Right lobe of liver (tissue), 6 donors: Measurements from ENCODE around the gene MCAT. TPM values are rescaled to one million over a fixed set of nuclear protein-coding genes. Genes with fewer than 3 reads are reported as not detected.

ENCODE experiments used
- ATAC-seq, 4 donors: fragments of 200-7000 bp; cut with Tn5 transposase; one replicate each; pipeline ENCODE4 v1.9.1; 2020; ENCODE audit warnings: mild to moderate bottlenecking in 4 of 4, moderate library complexity in 4 of 4
- DNase-seq, 3 donors: peaks; one replicate each; pipeline ENCODE4 v3.0.0-alpha.2; 2020
- H3K27ac ChIP-seq, 3 donors: fragments of 200-600 bp; one replicate each; pipeline ENCODE4 v1.8.0; 2022
- H3K27me3 ChIP-seq, 2 donors: fragments of 200-600 bp; one replicate each; pipeline ENCODE4 v1.8.0; 2022
- H3K36me3 ChIP-seq, 4 donors: fragments of 200-600 bp; sonication (generic) in 1 of 4; one replicate each; pipeline versions ENCODE4 v1.5.1 to v1.8.0; 2017 to 2022; ENCODE audit warnings: control low read depth in 1 of 4
- H3K4me1 ChIP-seq, 4 donors: fragments of 200-600 bp; sonication (generic) in 1 of 4; one replicate each; pipeline versions ENCODE4 v1.5.1 to v1.8.0; 2017 to 2022; ENCODE audit warnings: control low read depth in 1 of 4
- H3K4me3 ChIP-seq, 3 donors: fragments of 200-600 bp; one replicate each; pipeline ENCODE4 v1.8.0; 2022
- H3K9me3 ChIP-seq, 4 donors: fragments of 200-600 bp; sonication (generic) in 1 of 4; one replicate each; pipeline versions ENCODE4 v1.5.1 to v1.8.0; 2017 to 2022; ENCODE audit warnings: control low read depth in 1 of 4
- POLR2A ChIP-seq: fragments of 450-650 bp; IDR thresholded peaks from one replicate; pipeline ENCODE4 v1.6.1; 2017; ENCODE audit warnings: antibody characterized with exemption, mild to moderate bottlenecking
- WGBS: methylation state at CpG from one replicate; pipeline ENCODE4 v1.1.6; 2018; ENCODE audit warnings: low coverage, low lambda C conversion rate; ENCODE audit not compliant: insufficient coverage; ENCODE audit errors: missing lambda C conversion rate; 5-methylcytosine and 5-hydroxymethylcytosine counted together
- intact Hi-C, 2 donors: fragments of 100-400 bp; cut with DNase I; formaldehyde crosslinking; loops; one replicate each; pipeline versions ENCODE4 v1.11.2 to v1.14.1; 2022
- total RNA-seq, 6 experiments: library from RNA; depleted of rRNA in 2 of 6; stranded (reverse); fragments of >200 nt in 2 of 6; fragmentation: NEBNext Ultra II Directional in 3 of 6; extraction: Animal tissue kit (Norgen Biotek cat#: 25700) in 3 of 6; gene quantifications; one replicate each; pipeline versions ENCODE4 v1.1.0 to v1.2.4, GENCODE V29; 2016 to 2023
- TF ChIP-seq, protein P1 (sequence below), 4 donors: fragments of 200-600 bp in 3 of 4; fragments of 450-650 bp in 1 of 4; IDR thresholded peaks; one replicate each; pipeline versions ENCODE4 v1.5.1 to v1.8.0; 2016 to 2022; ENCODE audit warnings: antibody characterized with exemption in 4 of 4, mild to moderate bottlenecking in 2 of 4
- donor health status: DM: no; HTN: yes; CAD: no.
- donor health status: DM: no; HTN: no; CAD: no.
- donor health status: DM: no; HTN: no; CAD: no.
- donor health status: DM: no; HTN: yes; CAD: no.
- donor health status: DM: no; HTN: yes; CAD: no.

MCAT gene
- total RNA-seq, 6 experiments from 2014 or later: 8.8 to 22.3 (median 11.4) TPM

DNA sequence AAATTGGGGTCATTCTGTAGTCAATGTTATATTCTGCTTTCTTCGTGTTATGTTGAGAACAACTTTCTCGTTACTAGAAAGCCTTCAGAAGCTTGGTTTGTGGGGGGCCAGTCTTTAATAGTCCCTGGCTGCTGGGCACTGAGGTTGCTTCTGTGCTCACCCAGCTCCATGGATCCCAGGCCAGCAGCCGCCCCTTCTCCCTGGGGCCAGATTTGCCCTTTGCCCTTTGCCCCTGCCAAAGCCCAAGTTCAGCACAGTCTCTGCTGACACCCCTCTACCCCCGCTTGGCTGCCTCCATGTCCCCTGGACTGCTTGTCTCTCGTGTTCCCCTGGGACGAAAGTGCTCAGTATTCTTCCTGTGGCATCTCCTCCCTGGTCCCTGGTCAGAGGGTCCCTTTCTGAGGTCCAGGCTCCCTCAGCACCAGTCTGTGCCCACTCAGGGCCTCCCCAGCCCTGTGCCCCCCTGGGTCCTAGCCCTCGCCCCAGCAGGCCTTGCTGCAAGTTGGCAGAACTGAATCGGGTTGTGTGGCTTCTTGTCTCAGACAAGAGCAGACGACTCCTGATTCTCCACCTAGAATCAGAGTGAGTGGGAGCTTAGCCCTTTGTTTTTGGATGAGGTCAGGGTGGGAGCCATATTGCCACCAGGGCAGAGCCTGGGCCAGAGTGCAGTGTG lies 14.8 kb upstream of the MCAT start:
- Histone ChIP-seq H3K36me3 (no peaks in the 10 kb centered on the region), H3K4me3 (no peak overlapping the region), H3K27me3 (no peaks in the 10 kb centered on the region), H3K27ac (no peak overlapping the region), H3K9me3 (no peaks in the 10 kb centered on the region), H3K4me1 (no peaks in the 10 kb centered on the region)
- TF ChIP-seq, protein P1, sequence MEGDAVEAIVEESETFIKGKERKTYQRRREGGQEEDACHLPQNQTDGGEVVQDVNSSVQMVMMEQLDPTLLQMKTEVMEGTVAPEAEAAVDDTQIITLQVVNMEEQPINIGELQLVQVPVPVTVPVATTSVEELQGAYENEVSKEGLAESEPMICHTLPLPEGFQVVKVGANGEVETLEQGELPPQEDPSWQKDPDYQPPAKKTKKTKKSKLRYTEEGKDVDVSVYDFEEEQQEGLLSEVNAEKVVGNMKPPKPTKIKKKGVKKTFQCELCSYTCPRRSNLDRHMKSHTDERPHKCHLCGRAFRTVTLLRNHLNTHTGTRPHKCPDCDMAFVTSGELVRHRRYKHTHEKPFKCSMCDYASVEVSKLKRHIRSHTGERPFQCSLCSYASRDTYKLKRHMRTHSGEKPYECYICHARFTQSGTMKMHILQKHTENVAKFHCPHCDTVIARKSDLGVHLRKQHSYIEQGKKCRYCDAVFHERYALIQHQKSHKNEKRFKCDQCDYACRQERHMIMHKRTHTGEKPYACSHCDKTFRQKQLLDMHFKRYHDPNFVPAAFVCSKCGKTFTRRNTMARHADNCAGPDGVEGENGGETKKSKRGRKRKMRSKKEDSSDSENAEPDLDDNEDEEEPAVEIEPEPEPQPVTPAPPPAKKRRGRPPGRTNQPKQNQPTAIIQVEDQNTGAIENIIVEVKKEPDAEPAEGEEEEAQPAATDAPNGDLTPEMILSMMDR (IDR thresholded peaks at IDR 0.05): no peak
- no peak for TF ChIP-seq POLR2A
- no peak for DNase-seq
- intact Hi-C loops: no loop called here
- 64% methylated on average over 7 of the region's 9 CpGs for WGBS
- ATAC-seq: peak in 1 of 4 donors; percentile 5

DNA sequence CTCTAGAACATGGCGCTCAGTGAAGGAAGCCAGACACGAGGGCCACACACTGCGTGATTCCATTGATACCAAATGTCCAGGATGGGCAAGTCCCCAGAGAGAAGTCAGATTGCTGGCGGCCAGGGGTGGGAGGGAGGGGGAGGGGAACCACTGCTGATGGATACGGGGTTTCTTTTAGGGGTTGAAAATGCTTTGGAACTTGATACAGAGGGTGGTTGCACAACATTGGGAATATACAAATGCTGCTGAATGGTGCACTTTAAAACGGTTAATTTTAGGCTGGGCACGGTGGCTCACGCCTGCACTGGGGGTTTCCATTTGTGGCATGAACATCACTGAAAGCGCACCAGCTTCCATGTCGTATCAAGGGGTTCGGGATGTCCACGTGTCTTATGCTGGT lies 13.2 kb upstream of the MCAT start:
- WGBS: 63% methylated on average over 5 of the region's 12 CpGs
- H3K4me1 ChIP-seq: peaks cover 0 to 12% (median 0%) of the 10 kb centered on the region in 4 donors

DNA sequence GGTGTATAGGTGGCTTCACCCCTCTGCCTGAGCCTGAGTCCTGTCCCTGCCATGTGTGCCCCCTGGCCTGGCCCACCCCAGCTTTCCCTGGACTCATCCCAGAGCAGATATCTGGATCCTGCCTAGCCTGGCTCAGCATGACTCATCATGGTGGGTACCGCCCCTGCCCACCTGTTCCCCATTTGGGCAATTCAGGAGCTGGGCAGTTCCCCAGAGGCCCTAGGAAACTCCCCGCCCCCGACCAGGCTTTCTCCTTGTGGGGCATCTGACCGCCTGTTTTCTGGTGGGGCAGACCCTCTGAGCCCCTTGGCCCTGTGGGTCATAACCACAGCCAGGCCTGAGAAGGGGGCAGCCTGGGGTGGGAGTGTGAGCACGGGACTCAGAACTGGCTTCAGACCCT lies 12.6 kb upstream of the MCAT start:
- no peak overlapping the region for H3K4me3 ChIP-seq
- H3K27ac ChIP-seq: no peak overlapping the region
- H3K27me3 ChIP-seq: no peaks in the 10 kb centered on the region
- no CpG with 5 or more reads among the region's 5 CpGs for WGBS
- peaks cover 0 to 15% (median 0%) of the 10 kb centered on the region in 4 donors for H3K4me1 ChIP-seq
- intact Hi-C loops: no loop called here
- H3K36me3 ChIP-seq: no peaks in the 10 kb centered on the region
- TF ChIP-seq, protein P1 (IDR thresholded peaks at IDR 0.05): no peak
- TF ChIP-seq POLR2A: no peak
- ATAC-seq: no peak
- no peak for DNase-seq
- no peaks in the 10 kb centered on the region for H3K9me3 ChIP-seq

More for the DNA sequence above, 13.2 kb upstream of the MCAT start:
- Histone ChIP-seq H3K9me3 (no peaks in the 10 kb centered on the region), H3K27ac (no peak overlapping the region), H3K4me3 (no peak overlapping the region), H3K36me3 (no peaks in the 10 kb centered on the region), H3K27me3 (no peaks in the 10 kb centered on the region)
- DNase-seq (no peak), ATAC-seq (no peak)
- TF ChIP-seq POLR2A: no peak
- TF ChIP-seq, protein P1 (IDR thresholded peaks at IDR 0.05): no peak
- intact Hi-C loops: no loop called here

DNA sequence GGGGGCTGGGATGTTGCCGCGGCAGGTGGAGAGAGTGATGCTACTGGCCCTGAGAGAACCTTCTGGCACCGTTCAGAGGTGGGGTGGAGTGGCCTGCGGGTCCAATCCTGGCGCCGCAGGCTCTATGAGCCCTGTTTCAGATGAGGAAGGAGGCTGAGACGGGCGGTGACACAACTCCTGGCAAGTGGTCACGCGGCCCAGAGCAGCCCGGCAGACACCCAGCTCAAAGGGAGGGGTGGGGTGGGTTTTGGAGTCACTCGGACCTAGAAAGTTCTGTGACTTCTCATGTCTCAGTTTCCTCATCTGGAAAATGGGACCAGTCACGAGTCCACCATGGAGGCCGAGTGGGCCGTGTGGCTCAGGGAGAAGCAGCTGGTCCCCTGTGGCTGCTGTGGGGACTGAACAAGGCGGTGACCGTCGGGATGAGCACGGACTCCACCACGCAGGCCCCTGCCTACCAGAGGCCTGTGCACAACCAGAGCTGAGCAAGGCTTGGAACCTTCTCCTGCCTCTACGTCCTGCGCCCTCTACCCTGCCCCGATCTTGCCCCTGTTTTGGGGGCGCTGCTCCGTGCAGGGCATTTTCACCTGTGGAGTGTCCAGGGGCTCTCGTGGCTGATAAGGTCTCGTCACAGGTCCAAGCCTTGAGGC lies 11.8 kb upstream of the MCAT start:
- Histone ChIP-seq H3K27me3 (no peaks in the 10 kb centered on the region), H3K9me3 (no peaks in the 10 kb centered on the region), H3K4me1 (peaks cover 0 to 16% (median 0%) of the 10 kb centered on the region in 4 donors), H3K27ac (no peak overlapping the region), H3K36me3 (no peaks in the 10 kb centered on the region), H3K4me3 (no peak overlapping the region)
- 87% methylated on average over 3 of the region's 27 CpGs for WGBS
- no peak for TF ChIP-seq POLR2A
- TF ChIP-seq, protein P1 (IDR thresholded peaks at IDR 0.05): no peak
- intact Hi-C loops: no loop called here
- DNase-seq (peak in 1 of 3 donors; percentile 60), ATAC-seq (peak in 2 of 4 donors; percentile 3 to 8)
